ENCODE results near the gene ACYP2.

ACYP2 gene

GRCh38 chr2:54161660-54162424 lies 46.4 kb downstream of the ACYP2 start:
- no peak for DNase-seq

DNA sequence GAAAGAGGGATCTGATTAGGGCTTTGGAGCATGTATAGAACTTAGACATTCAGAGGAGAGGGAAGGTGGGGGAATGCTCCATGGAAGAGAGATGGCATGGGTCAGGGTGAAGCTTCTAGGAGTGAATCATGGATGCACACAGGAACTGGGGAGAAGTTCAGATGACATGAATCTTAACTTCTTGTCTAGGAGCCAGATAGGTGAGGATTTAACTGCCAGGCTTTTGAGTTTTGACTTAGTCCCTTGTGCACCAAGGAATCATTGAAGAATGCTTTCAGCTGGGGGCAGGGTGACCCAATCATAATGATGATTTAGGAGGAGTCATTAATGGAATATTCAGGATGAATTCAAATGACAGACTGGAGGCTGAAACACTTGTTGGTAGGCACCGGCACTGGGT lies 48.7 kb downstream of the ACYP2 start:
- no peak for DNase-seq

DNA sequence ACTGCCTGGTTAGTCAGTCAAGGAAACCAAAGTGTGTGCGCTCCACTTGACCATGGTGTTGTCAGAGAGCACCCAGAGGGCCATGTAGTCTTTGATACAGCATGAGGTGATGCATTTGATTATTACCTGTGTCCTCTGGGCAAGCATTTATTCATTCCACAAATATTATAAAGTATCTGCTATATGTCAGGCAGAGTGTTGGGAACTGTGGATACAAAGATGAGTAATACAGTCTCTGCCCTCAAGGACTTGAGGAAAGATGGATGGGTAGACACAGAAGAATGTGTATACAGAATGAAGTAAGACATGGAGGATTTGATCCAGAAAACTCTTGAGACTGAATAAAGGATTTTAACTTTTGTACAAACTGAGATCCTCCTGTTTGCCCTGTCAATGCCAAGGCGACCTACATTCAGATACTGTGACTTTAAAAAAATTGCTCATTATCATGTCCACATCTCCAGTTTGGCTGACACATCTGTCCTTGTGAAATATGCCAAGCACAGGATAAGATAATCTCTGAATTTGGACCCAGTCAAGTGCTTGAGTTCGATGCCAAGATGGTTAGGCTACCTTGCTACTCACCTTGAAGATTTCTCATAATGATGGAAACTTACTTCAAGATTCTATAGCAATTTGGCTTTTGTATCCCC lies 50.8 kb downstream of the ACYP2 start:
- no peak for DNase-seq

- peak; percentile 26 to 40 for DNase-seq
Observed at GRCh38 chr2:54176577-54176976, 61.2 kb downstream of the ACYP2 start.

- DNase-seq, result no peak
Observed at GRCh38 chr2:54183281-54183680, 67.9 kb downstream of the ACYP2 start.

GRCh38 chr2:54183972-54184371 lies 68.6 kb downstream of the ACYP2 start:
- no peak for DNase-seq

- no peak for DNase-seq
Observed at GRCh38 chr2:54185105-54185504, 69.7 kb downstream of the ACYP2 start.

- no peak for DNase-seq
Observed at GRCh38 chr2:54187331-54187730, 71.9 kb downstream of the ACYP2 start.

GRCh38 chr2:54189539-54189938 lies 74.1 kb downstream of the ACYP2 start:
- DNase-seq, result no peak

GRCh38 chr2:54191361-54192135 lies 76.1 kb downstream of the ACYP2 start:
- DNase-seq, result no peak

DNA sequence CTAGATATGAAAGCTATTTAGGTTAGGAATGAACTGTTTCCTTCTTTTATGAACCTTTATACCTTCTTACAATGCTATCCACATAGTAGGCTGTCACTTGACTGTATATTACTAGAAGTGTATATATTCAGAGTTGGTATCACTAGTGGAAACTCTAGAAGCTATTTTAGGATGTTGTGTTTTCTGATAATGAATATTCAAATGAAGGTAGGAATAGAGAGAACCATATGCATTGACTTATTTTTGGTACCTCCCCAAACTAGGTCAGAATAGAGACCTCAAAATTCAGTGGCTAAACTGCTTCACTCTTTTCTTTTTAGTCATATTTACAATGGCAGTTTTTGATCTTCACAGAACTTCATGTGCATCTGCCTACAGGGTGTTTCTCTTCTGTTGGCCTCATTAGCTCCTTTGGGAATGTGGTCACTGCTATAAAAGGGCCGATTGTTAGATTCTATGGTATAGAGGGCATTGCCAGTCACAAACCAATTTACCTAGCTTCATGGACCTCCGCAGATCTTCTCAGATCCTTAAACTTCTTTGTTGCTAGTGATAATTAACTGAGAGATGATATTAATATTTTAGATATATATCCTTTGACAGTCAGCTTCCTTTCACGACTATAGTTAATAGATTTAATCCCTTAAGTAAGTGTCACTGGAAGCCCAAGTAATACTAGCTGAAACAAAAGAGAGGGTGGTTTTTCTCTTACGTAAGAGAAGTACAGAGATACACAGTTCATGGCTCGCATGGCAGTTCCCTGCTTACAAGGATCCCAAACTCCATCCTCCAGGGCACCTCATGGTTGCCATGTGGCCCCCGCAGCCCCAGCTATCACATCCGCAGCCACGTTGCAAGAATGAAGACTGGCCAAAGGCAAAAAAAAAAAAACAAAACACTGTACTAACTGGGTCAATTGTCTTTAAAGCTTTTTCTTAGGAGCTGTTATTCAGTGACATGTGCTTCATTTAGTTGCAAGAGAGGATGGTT lies 79.6 kb downstream of the ACYP2 start:
- DNase-seq, result no peak

DNA sequence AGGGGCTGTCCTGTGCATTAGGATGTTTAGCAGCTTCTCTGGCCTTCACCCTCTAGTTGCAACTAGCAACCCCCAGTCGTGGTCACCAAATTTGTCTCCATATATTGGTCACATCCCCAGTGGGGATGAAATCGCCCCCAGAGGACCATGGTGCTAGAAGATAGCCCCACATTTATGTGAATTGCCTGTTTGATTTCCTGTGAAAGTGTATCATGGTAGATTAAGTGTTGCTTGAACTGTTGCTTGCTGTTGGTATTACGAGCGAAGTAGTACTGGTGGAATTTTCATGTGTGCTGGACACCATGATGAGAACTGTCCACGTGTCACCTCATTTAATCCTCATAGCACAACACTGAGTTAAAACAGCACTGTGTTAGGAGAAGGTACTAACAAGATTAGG lies 81.2 kb downstream of the ACYP2 start:
- DNase-seq, result no peak

DNA sequence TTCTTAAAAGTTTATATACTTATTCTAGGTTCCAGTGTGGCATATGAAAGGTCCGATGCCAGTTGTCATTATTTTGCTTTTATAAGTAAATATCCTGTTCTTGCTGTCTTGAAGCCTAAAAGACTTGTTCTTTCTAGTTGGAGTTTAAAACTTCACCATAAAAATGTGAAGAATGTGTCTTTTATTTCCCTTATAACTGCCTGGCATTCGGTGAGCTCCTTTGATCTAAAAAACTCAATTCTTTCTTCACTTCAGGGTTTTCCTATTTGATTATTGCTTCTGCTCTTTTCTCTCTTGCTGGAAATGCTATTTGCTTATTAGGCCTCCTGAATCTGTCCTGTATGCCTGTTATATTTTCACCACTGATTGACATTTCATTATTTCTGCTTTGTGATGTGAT lies 89.1 kb downstream of the ACYP2 start:
- no peak for DNase-seq

DNA sequence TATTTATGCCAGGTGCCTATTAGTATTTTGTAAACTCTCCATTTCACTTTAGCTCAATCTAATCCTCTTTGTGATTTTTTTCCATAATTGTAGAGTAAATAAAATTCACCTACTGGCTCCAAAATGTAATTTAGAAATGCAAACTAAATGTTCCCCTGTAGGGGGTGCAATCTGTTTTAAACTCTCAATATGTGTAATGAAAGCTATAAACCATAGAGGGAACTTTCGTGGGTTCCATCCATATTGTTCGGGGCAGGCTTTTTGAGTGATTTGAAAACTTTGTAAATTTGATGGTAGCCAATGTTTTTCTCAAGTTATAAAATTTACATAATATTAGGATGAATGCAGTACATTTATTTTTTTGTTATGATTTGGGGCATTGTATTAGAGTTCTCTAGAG lies 91.2 kb downstream of the ACYP2 start:
- peak; percentile 7 to 47 for DNase-seq

DNA sequence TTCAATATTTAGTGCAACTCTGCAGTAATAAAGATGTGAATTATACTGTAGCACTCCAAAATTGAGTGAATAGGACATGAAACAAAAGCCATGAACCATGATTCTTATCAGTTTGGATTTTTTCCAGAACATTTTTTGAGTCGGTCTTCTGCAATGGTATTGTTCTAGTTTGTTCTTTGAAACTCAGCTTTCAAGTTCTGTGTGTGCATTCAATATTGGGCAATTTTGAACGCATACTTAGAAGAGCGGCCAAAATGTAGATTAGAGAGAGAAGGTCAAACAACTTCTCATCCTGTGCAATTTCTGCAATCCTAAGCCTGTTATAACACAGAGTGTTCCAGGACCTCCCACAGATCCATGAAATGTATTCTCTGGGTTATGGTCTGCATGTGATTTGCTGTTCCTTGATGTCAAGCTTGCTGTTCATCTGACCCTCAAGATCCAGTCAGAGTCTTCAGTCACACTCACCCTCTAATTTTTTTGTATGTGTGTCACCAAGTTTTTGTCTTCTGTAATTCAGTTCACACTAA lies 92.3 kb downstream of the ACYP2 start:
- no peak for DNase-seq

GRCh38 chr2:54208364-54209240 lies 93.2 kb downstream of the ACYP2 start:
- DNase-seq, result no peak

GRCh38 chr2:54209379-54209778 lies 94.0 kb downstream of the ACYP2 start:
- DNase-seq, result no peak

DNA sequence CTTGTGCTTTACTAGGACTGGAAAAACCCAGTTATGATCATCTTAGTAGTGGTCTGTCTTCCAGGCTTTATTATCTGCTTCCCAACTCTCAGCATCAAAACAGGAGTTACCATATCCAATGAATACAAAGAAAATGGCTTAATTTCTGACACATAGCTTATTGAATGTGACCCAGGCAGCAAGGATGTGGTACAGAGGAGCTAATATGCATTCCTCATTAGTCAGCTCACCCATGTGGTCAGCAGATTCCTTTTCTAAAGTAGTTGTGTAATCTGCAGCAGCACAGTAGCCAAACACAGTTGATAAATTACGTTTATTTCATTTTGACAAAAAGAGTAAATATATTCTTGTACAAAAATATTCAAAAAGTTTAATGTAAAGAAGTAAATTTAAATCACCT lies 97.0 kb downstream of the ACYP2 start:
- no peak for DNase-seq

DNA sequence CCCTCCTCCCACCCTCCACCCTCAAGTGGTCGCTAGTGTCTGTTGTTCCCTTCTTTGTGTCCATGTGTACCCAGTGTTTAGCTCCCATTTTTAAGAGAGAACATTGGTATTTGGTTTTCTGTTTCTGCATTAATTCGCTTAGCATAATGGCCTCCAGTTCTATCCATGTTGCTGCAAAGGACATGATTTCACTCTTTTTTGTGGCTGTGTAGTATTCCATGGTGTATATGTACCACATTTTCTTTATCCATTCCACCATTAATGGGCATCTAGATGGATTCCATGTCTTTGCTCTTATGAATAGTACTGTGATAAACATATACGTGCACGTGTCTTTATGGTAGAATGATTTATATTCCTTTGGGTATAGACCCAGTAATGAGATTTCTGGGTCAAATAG lies 97.7 kb downstream of the ACYP2 start:
- DNase-seq, result no peak

GRCh38 chr2:54224997-54225396 lies 109.6 kb downstream of the ACYP2 start:
- DNase-seq, result no peak

DNA sequence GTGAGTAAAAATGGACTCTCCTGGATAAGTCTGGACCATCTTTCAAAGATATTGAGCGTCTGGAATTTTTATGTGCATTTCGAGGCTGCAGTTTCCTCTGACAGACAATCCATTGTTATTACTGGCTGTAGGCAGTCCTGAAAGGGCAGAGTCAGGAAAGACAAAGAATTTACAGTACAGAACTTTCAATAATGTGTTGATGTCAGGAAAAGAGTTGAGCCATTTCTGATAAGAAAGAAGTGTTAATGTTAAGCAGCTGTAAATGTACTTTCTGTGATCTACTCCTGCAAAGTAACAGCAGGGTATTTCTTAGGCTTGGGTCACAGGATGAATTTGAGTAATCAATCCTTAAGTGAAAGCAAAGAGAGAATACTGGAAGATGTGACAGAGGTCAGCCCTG lies 110.8 kb downstream of the ACYP2 start:
- no peak for DNase-seq

All from NCI-H446 (cell line).